Liver (tissue), 9 donors: Measurements from ENCODE around the gene TFE3. TPM values are rescaled to one million over a fixed set of nuclear protein-coding genes. Genes with fewer than 3 reads are reported as not detected.

Experiments used
- DNase-seq: peaks from one replicate; pipeline ENCODE4 v3.0.0-alpha.2; 2017; ENCODE audit warnings: low spot score
- H3K27ac ChIP-seq, 2 donors: one replicate each; pipeline ENCODE4 v1.7.0; 2013; ENCODE audit warnings: inconsistent platforms in 2 of 2, low read length in 2 of 2, control low read depth in 1 of 2, low read depth in 1 of 2, mild to moderate bottlenecking in 1 of 2
- H3K27me3 ChIP-seq, 4 donors: one replicate each; pipeline versions ENCODE4 v1.6.1 to v1.7.0; 2013; ENCODE audit warnings: low read length in 3 of 4, inconsistent platforms in 1 of 4, mild to moderate bottlenecking in 1 of 4, moderate library complexity in 1 of 4; ENCODE audit not compliant: control insufficient read depth in 4 of 4, insufficient read depth in 4 of 4
- H3K36me3 ChIP-seq, 4 donors: one replicate each; pipeline versions ENCODE4 v1.6.1 to v1.7.0; 2013; ENCODE audit warnings: low read length in 3 of 4, mild to moderate bottlenecking in 3 of 4, low read depth in 1 of 4, moderate library complexity in 1 of 4; ENCODE audit not compliant: control insufficient read depth in 4 of 4, insufficient read depth in 3 of 4
- H3K4me1 ChIP-seq, 4 donors: one replicate each; pipeline versions ENCODE4 v1.6.1 to v1.7.0; 2013; ENCODE audit warnings: low read length in 3 of 4, mild to moderate bottlenecking in 3 of 4, moderate library complexity in 1 of 4; ENCODE audit not compliant: control insufficient read depth in 4 of 4, insufficient read depth in 4 of 4
- H3K4me3 ChIP-seq, 3 donors: one replicate each; pipeline versions ENCODE4 v1.6.1 to v1.7.0; 2013; ENCODE audit warnings: low read length in 3 of 3, control low read depth in 1 of 3, low read depth in 1 of 3, mild to moderate bottlenecking in 1 of 3
- H3K9ac ChIP-seq, 2 donors: one replicate each; pipeline ENCODE4 v1.7.0; 2013; ENCODE audit warnings: low read length in 2 of 2, mild to moderate bottlenecking in 2 of 2, moderate library complexity in 2 of 2, control low read depth in 1 of 2, low read depth in 1 of 2
- H3K9me3 ChIP-seq, 4 donors: one replicate each; pipeline versions ENCODE4 v1.6.1 to v1.7.0; 2013; ENCODE audit warnings: low read length in 3 of 4; ENCODE audit not compliant: control insufficient read depth in 4 of 4
- EGR1 ChIP-seq, 2 donors: IDR thresholded peaks; 2 replicates each; pipeline ENCODE4 v1.6.1; 2016 to 2018; ENCODE audit warnings: antibody characterized with exemption in 2 of 2, low read depth in 2 of 2
- FOXA1 ChIP-seq: IDR thresholded peaks from 2 replicates; pipeline ENCODE4 v1.6.1; 2016; ENCODE audit warnings: antibody characterized with exemption
- FOXA2 ChIP-seq: IDR thresholded peaks from 2 replicates; pipeline ENCODE4 v1.6.1; 2016; ENCODE audit warnings: antibody characterized with exemption
- GABPA ChIP-seq, 2 donors: IDR thresholded peaks in 1 of 2; conservative IDR thresholded peaks in 1 of 2; 2 replicates each; pipeline ENCODE4 v1.6.1; 2016; ENCODE audit warnings: antibody characterized with exemption in 2 of 2, mild to moderate bottlenecking in 1 of 2, moderate library complexity in 1 of 2
- HNF4A ChIP-seq, 2 donors: conservative IDR thresholded peaks; 2 replicates each; pipeline ENCODE4 v1.6.1; 2016; ENCODE audit warnings: antibody characterized with exemption in 2 of 2, mild to moderate bottlenecking in 2 of 2
- HNF4G ChIP-seq: IDR thresholded peaks from 2 replicates; pipeline ENCODE4 v1.6.1; 2016; ENCODE audit warnings: antibody characterized with exemption
- JUND ChIP-seq, 2 donors: IDR thresholded peaks; 2 replicates each; pipeline ENCODE4 v1.6.1; 2016; ENCODE audit warnings: antibody characterized with exemption in 2 of 2
- MAX ChIP-seq: IDR thresholded peaks from 2 replicates; pipeline ENCODE4 v1.6.1; 2016; ENCODE audit warnings: antibody characterized with exemption
- NR2F2 ChIP-seq: IDR thresholded peaks from 2 replicates; pipeline ENCODE4 v1.6.1; 2016; ENCODE audit warnings: antibody characterized with exemption
- RAD21 ChIP-seq, 2 donors: IDR thresholded peaks; 2 replicates each; pipeline ENCODE4 v1.6.1; 2016; ENCODE audit warnings: antibody characterized with exemption in 2 of 2, mild to moderate bottlenecking in 2 of 2
- REST ChIP-seq: IDR thresholded peaks from 2 replicates; pipeline ENCODE4 v1.6.1; 2016; ENCODE audit warnings: antibody characterized with exemption, mild to moderate bottlenecking
- RXRA ChIP-seq, 2 donors: IDR thresholded peaks; 2 replicates each; pipeline ENCODE4 v1.6.1; 2017 to 2018; ENCODE audit warnings: antibody characterized with exemption in 2 of 2, mild to moderate bottlenecking in 1 of 2
- SP1 ChIP-seq: IDR thresholded peaks from 2 replicates; pipeline ENCODE4 v1.6.1; 2018; ENCODE audit warnings: antibody characterized with exemption, mild to moderate bottlenecking
- TAF1 ChIP-seq: conservative IDR thresholded peaks from 2 replicates; pipeline ENCODE4 v1.6.1; 2016; ENCODE audit warnings: antibody characterized with exemption, mild to moderate bottlenecking
- YY1 ChIP-seq: IDR thresholded peaks from 2 replicates; pipeline ENCODE4 v1.6.1; 2016; ENCODE audit warnings: antibody characterized with exemption, mild to moderate bottlenecking
- ZBTB33 ChIP-seq: IDR thresholded peaks from 2 replicates; pipeline ENCODE4 v1.6.1; 2016; ENCODE audit warnings: antibody characterized with exemption
- WGBS: extraction: QIAGEN DNeasy Blood & Tissue Kit; methylation state at CpG from one replicate; pipeline ENCODE4 v1.1.7; 2013; 5-methylcytosine and 5-hydroxymethylcytosine counted together
- polyA plus RNA-seq, 2 donors: library from polyadenylated mRNA; stranded (reverse) in 1 of 2; unstranded in 1 of 2; fragments of 200-250 nt in 1 of 2; fragments of >200 nt in 1 of 2; fragmentation: Nextera tagmentation in 1 of 2; extraction: Ambion mirVana in 1 of 2; gene quantifications; one replicate each; pipeline versions ENCODE4 v1.2.1 to v1.2.3, GENCODE V29; 2013 to 2015
- total RNA-seq, 2 donors: library from RNA; depleted of rRNA; stranded (reverse); fragments of >200 nt; gene quantifications; one replicate each; pipeline ENCODE4 v1.2.3, GENCODE V29; 2014
- TF ChIP-seq, protein P1 (sequence below): fragments of 150-350 bp; IDR thresholded peaks from 2 replicates; pipeline ENCODE4 v1.5.1; 2017; ENCODE audit warnings: improper control_type of control experiment, low read depth, low read length; ENCODE audit not compliant: missing input control
- TF ChIP-seq, protein P2 (sequence below): IDR thresholded peaks from 2 replicates; pipeline ENCODE4 v1.6.1; 2016; ENCODE audit warnings: antibody characterized with exemption
- donor health status: healthy.
- donor health status: healthy.
- donor health status: healthy.
- donor health status: healthy.
- donor health status: healthy.

TFE3 gene
- total and polyA plus RNA-seq, 4 donors, result 8.6 to 22.4 (median 13.3) TPM

- TF ChIP-seq HNF4A (conservative IDR thresholded peaks at IDR 0.05), result no peak
- no peak for TF ChIP-seq REST
- no peak for TF ChIP-seq RXRA (IDR thresholded peaks at IDR 0.05)
- TF ChIP-seq JUND (IDR thresholded peaks at IDR 0.05), result no peak
- TF ChIP-seq FOXA1, result no peak
- no peak for TF ChIP-seq SP1
- no peak for TF ChIP-seq HNF4G
- TF ChIP-seq TAF1, result no peak
- no peak for TF ChIP-seq YY1
- TF ChIP-seq GABPA (IDR thresholded peaks at IDR 0.05 in 1 of 2, conservative IDR thresholded peaks at IDR 0.05 in 1 of 2), result no peak
- TF ChIP-seq MAX, result no peak
- WGBS, result 95% methylated on average over 6 of the region's 6 CpGs
- Histone ChIP-seq H3K4me1 (peaks cover 0 to 3% (median 0%) of the 10 kb centered on the region in 4 donors), H3K9ac (no peak overlapping the region), H3K9me3 (no peaks in the 10 kb centered on the region), H3K4me3 (no peak overlapping the region), H3K27me3 (no peaks in the 10 kb centered on the region), H3K36me3 (peaks cover 8 to 27% (median 16%) of the 10 kb centered on the region in 4 donors), H3K27ac (no peak overlapping the region)
- DNase-seq, result no peak
Observed at GRCh38 chrX:49029876-49030275, 13.3 kb downstream of the TFE3 start.

- WGBS, result 31% methylated on average over 7 of the region's 7 CpGs
- Histone ChIP-seq H3K27me3 (no peaks in the 10 kb centered on the region), H3K36me3 (no peaks in the 10 kb centered on the region), H3K9me3 (no peaks in the 10 kb centered on the region), H3K4me1 (peaks cover 0 to 3% (median 0%) of the 10 kb centered on the region in 4 donors), H3K27ac (peak overlapping the region; percentile 61 to 91), H3K4me3 (no peak overlapping the region), H3K9ac (no peak overlapping the region)
- DNase-seq, result no peak
- TF ChIP-seq RXRA (IDR thresholded peaks at IDR 0.05) (peak; percentile 65 to 72), ZBTB33 (no peak), EGR1 (IDR thresholded peaks at IDR 0.05; ENCODE audit: low read depth in 2 of 2) (no peak), HNF4G (peak; percentile 25), REST (no peak), YY1 (peak; percentile 64), HNF4A (conservative IDR thresholded peaks at IDR 0.05) (peak; percentile 61 to 65), JUND (IDR thresholded peaks at IDR 0.05) (peak; percentile 31 to 37), RAD21 (IDR thresholded peaks at IDR 0.05) (no peak), FOXA1 (no peak), TAF1 (no peak), MAX (no peak), GABPA (IDR thresholded peaks at IDR 0.05 in 1 of 2, conservative IDR thresholded peaks at IDR 0.05 in 1 of 2) (no peak), SP1 (peak; percentile 69), FOXA2 (peak; percentile 7), NR2F2 (peak; percentile 52)
- TF ChIP-seq, protein P1, sequence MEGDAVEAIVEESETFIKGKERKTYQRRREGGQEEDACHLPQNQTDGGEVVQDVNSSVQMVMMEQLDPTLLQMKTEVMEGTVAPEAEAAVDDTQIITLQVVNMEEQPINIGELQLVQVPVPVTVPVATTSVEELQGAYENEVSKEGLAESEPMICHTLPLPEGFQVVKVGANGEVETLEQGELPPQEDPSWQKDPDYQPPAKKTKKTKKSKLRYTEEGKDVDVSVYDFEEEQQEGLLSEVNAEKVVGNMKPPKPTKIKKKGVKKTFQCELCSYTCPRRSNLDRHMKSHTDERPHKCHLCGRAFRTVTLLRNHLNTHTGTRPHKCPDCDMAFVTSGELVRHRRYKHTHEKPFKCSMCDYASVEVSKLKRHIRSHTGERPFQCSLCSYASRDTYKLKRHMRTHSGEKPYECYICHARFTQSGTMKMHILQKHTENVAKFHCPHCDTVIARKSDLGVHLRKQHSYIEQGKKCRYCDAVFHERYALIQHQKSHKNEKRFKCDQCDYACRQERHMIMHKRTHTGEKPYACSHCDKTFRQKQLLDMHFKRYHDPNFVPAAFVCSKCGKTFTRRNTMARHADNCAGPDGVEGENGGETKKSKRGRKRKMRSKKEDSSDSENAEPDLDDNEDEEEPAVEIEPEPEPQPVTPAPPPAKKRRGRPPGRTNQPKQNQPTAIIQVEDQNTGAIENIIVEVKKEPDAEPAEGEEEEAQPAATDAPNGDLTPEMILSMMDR, result no peak
- TF ChIP-seq, protein P2, sequence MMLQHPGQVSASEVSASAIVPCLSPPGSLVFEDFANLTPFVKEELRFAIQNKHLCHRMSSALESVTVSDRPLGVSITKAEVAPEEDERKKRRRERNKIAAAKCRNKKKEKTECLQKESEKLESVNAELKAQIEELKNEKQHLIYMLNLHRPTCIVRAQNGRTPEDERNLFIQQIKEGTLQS, result peak; percentile 58
Observed at GRCh38 chrX:49019599-49020249, 23.4 kb downstream of the TFE3 start.
